IPS DF 4.7 (cell line): ENCODE results near the gene LTB4R.

Experiments used
- DNase-seq: peaks from one replicate; pipeline ENCODE4 v3.0.0-alpha.2; 2013; ENCODE audit warnings: low spot score; ENCODE audit errors: extremely low read depth

LTB4R gene

DNA sequence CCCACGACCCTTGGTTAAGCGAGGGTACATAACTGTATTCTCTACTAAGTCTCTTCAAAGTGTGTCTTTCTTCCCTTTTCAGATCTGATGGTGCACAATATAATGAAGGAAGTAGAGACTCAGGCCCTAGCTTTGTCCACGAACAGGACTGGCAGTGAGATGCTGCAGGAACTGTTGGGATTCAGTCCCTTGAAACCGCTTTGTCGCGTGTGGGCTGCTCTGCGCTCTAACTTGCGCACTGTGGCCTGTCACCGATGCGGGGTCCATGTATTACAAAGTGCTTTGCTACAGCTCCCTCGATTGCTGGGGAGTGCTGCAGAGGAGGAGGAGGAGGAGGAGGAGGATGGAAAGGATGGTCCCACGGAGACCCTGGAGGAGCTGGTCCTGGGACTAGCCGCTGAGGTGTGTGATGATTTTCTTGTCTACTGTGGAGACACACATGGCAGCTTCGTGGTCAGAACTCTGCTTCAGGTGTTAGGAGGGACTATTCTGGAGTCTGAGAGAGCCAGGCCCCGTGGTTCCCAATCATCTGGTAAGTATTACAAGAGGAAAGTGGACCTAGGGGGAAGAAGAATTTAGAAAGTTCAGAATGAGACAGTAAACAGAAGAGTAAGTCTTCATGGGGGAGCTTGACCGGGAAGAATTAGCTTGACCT is 10.8 kb upstream of the LTB4R start:
- DNase-seq: no peak

DNA sequence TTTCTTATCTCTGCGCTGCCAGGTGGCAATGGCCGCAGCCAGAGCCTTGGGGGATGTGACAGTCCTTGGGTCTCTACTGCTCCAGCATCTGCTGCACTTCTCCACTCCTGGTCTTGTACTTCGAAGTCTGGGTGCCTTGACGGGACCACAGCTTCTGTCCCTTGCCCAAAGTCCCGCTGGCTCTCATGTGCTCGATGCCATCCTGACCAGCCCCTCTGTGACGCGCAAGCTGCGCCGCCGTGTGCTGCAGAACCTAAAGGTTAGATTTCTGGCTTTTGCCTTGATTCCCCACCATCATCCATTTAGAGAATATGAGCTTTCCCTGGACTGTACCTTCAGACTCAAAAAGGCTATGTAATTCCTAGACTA is 7.3 kb upstream of the LTB4R start:
- no peak for DNase-seq

DNA sequence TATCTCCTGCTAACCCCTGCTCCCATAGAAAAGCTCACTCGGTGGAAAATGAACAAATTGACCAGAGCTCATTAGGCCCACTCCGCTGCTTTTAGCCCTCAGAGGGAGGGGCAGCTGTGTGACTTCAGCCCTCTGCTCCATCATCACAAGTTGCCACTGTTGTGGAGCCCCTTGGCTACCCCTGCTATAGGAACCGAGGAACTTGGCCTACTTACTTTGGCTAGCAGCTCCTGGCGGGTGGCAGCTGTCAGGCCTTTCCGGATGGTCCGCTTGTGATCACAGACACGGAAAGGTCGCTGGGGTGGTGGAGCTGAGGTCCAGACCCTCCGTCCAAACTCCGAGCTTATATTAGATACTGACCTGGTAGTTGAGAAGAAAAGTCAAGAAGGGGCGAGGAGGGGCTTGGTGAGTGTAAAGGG is 4.1 kb upstream of the LTB4R start:
- no peak for DNase-seq

DNA sequence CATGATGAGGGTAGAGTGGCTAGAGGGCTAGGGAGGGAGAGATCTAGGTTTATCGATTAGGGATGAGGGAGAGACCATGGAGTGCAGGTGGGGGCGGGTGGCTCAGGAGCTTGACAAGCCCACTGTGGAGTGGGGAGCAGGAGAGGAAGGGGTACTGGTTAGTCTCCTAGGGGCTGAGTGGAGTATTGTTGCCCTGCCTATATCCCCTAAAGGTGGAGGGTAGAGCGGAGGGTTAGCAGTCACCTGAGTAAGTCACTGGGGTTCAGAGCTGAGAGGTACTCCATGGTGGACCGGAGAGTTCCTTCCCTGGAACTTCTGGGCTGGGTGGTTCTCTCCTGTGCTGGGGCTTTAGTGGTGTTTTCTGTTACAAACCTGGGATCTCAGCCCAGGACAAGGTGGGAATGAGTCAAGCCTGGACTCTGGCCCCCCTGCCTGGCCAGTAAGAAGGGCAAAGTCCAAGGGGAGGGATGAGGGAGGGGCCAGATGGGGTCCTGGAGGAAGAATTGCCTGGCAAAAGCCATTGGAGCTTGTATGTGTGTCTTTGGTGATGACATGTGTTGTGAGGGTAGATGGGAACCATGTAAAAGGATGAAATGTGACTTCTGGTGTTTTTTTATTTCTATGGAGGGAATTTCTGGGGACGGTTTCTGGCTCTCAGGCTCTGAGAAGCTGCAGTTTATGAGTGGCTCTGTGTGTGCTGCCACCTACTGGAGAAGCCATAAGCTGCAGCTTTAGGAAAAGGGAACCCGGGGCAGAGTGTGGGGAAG is 3.5 kb upstream of the LTB4R start, which contains the start of gene CIDEB:
CIDEB (minus strand) TSS at position 403 of the 767 bp plus-strand sequence; CDS start at position 284, 119 bp downstream.
- no peak for DNase-seq

DNA sequence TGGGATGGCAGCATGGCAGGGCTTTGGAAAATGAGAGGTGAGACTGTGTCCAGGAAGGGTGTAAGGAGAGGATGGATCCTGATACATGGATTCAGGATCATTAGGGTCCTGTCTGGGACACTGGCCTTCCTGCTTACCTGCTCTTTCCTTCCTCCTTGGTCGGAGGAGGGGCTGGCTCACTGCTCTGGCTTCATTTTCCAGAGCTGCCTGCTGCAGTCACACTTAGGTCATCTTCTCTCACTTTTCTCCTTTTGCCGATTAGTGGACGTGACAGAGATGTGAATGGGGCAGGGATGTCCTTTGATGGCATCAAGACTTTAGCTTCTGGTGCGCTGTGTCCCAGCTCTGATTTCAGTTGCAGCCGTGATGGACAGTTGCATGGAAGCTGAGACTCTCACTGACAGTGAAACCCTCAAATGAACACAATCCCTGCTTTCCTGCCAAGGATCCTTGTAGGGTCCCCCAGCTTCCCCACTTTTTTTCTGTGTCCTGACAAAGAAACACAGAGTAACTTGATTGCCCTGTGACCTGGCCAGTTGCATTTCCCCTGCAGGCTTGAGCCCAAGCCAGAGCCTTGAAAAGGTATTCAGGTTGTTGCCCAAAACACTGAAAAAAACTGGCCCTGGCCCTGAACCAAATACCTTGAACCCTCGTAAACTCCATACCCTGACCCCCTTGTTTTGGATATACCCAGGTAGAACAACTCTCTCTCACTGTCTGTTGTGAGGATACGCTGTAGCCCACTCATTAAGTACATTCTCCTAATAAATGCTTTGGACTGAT is 2.8 kb upstream of the LTB4R start:
- no peak for DNase-seq

- no peak for DNase-seq
Observed at GRCh38 chr14:24309538-24310264, 1.6 kb upstream of the LTB4R start, which contains the start of gene LTB4R2. LTB4R2 (plus strand) TSS chr14:24310140; CDS start chr14:24310665, 525 bp downstream.

DNA sequence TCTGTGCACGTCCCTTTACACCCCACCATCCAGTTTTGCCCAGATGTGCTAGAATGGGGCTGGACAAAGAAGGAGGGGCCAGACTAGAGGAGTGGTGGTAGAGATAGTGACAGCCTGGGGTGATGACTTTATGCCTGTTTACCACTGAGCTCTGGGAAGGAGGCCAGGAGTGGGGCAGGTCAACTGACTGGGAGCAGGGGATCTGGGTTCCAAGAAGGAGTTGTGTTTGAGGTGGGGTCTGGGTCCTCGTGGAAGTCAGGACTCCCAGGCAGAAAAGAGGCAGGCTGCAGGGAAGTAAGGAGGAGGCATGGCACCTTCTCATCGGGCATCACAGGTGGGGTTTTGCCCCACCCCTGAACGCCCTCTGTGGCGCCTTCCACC is 1.0 kb upstream of the LTB4R start:
- no peak for DNase-seq

DNA sequence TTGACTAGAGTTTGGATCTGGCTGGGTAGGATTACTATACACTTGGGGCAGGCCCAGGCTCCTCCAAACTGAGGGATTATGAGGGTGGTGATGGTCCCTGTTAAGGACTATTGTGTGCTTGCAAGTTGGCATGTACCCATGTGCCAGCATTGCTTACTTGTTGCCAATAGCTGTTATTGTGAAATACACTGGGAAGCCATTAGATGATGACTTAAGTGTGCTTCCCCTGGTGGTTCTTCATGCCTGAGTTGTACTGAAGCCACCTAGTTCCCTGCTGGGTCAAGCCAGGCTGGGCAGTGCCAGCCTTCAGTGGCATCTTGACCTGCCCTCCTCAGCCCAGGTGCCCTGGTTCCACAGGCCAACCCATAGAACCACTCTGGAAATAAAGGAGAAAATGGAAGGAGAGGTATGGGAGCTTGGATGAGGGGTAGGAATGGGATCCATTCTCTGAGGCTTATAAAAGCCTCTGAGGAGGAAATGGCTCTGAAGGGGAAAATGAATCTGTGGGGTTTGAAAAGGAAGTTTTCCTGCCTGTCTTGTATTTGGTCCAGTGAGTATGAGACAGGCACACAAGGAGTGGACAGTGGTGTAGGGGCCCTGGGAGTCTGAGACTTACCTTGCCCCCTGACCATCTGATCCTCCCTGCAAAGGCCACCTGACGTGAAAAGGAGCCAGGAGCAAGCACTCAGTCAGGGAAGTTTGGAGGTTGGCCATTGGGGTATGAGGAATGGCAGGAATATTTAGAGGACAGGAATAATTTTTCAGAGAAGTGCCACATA is 724 bp downstream of the LTB4R start:
- DNase-seq: no peak

DNA sequence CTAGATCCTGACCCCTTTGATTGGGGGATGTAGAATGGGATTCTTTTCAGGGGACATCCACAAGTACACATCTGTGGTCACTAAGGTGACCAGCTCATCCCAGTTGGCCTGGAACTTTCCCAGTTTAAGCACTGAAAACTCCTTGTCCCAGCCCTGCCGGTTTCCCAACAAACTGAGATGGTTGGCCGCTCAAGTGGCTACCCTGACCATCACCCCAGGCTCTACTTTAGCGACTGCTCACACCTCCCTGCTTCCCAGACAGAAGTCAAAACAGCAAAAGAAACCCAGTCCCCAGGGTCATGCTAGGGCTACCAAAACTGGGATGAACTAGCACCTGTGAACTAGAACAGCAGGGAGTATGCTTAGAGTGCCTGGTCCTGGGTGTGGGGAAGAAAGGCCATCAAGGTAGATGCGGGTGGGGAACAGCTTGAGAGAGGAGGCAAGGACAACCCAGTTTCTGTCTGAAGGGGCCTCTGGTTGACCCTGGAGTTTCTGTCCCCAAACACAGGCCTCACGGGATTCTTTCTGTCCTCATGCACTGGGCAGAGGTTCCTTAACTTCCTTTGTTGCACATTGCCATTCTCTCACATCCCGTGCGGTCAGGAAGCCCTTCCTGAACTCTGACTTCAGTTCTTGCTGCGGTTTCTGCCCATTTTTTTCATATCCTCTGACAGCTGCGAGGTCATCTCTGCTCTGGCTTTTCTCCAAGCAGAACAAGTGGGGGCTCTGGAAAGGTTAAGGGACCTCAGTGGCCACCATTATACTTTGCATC is 1.6 kb downstream of the LTB4R start:
- DNase-seq: no peak

DNA sequence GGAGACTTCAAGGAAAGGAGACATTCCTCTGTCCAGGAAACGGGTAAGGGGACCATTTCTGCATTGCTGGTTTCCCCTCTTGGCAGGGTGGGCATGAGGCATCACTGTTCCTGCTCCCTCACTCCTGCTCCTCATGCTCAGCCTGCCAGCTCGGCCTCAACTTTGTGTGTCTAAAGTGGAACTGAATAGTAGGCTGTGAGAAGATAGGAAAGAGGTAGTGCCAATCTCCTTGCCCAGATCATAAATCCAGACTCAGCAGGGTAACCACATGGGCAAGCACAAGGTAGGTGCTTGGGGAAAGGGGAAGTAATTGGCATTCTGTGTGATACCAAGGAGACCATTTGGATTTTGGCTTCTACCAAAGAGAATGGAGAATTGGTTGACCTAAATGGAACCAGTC is 2.6 kb downstream of the LTB4R start:
- no peak for DNase-seq

- no peak for DNase-seq
Observed at GRCh38 chr14:24314377-24315193, 3.3 kb downstream of the LTB4R start.

- no peak for DNase-seq
Observed at GRCh38 chr14:24315243-24315806, 4.0 kb downstream of the LTB4R start.

DNA sequence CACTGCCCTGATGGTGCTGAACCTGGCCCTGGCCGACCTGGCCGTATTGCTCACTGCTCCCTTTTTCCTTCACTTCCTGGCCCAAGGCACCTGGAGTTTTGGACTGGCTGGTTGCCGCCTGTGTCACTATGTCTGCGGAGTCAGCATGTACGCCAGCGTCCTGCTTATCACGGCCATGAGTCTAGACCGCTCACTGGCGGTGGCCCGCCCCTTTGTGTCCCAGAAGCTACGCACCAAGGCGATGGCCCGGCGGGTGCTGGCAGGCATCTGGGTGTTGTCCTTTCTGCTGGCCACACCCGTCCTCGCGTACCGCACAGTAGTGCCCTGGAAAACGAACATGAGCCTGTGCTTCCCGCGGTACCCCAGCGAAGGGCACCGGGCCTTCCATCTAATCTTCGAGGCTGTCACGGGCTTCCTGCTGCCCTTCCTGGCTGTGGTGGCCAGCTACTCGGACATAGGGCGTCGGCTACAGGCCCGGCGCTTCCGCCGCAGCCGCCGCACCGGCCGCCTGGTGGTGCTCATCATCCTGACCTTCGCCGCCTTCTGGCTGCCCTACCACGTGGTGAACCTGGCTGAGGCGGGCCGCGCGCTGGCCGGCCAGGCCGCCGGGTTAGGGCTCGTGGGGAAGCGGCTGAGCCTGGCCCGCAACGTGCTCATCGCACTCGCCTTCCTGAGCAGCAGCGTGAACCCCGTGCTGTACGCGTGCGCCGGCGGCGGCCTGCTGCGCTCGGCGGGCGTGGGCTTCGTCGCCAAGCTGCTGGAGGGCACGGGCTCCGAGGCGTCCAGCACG is 4.7 kb downstream of the LTB4R start:
- DNase-seq: no peak

DNA sequence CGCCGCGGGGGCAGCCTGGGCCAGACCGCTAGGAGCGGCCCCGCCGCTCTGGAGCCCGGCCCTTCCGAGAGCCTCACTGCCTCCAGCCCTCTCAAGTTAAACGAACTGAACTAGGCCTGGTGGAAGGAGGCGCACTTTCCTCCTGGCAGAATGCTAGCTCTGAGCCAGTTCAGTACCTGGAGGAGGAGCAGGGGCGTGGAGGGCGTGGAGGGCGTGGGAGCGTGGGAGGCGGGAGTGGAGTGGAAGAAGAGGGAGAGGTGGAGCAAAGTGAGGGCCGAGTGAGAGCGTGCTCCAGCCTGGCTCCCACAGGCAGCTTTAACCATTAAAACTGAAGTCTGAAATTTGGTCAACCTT is 5.3 kb downstream of the LTB4R start:
- no peak for DNase-seq

DNA sequence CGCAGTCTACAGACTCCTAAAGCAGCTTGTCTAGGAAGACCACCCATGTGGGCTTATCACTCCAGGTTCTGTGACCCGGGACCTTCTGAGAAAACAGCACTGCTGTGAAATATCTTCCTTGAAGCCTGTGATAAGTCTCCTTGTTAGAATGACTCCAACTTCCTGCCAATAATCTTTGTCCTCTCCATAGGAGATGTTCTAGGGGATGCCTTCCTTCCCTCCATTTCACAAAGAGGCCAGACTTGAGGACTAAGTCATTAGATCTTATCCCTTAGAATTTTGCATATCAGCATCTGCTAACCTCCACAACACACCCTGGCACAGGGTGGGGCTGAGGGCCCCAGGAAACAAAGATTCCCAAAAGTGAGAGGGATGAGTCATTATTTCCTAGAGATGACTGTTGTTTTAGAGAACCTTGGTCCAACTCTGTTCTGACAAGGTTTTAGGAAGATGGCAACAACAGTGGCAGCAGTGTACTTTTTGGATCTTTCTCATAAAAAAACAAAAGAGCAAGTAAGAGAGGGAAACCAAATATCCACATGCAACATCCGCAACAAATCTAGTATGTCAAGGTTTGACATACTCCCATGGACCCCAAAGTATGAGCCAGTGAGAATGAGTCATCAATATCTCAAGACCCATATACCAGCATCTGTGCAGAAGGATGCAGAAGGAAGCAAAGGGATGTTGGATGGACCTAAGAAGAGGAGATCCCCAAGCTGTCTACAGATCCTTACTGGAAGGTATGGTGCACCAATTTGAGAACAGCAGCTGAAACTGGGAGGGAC is 6.0 kb downstream of the LTB4R start:
- no peak for DNase-seq

DNA sequence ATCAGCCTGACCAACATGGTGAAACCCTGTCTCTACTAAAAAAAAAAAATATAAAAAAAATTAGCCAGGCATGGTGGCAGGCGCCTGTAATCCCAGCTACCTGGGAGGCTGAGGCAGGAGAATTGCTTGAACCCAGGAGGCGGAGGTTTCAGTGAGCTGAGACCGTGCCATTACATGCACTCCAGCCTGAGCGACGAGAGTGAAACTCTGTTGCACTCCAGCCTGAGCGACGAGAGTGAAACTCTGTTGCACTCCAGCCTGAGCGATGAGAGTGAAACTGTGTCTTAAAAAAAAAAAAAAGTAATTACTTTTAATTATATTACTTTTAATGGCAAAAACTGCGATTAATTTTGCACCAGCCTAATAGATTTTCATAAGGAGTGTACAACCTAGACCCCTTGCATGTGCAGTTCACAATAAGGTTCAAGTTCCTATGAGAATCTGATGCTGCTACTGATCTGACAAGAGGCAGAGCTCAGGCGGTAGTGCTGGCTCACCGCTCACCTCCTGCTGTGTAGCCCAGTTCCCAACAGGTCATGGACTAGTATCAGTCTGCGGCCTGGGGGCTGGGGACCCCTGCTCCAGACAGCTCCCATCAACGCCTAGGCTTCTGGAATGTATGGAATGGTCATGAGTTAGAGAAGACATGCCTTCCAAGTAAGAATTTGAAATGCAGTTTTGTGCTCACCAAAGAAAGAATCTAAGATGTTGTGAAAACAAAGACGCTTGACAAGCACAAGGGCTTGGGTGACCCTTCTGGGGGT is 10.1 kb downstream of the LTB4R start:
- DNase-seq: no peak

GRCh38 chr14:24322672-24323071 is 11.4 kb downstream of the LTB4R start:
- no peak for DNase-seq
